Fibroblast of villous mesenchyme (primary cell): Measurements from ENCODE around the gene STYX. TPM values are rescaled to one million over a fixed set of nuclear protein-coding genes. Genes with fewer than 3 reads are reported as not detected.
A peak's percentile ranks its signal among the peaks of the same experiment; 100 is the strongest.

Source experiments
- DNase-seq: peaks from one replicate; pipeline ENCODE4 v3.0.0-alpha.2; 2010; ENCODE audit warnings: low read depth
- H3K4me3 ChIP-seq: 2 replicates; pipeline ENCODE4 v1.5.1; 2011; ENCODE audit warnings: low read depth, mild to moderate bottlenecking, low read length
- CTCF ChIP-seq: IDR thresholded peaks from 2 replicates; pipeline ENCODE4 v1.5.1; 2012; ENCODE audit warnings: low read depth, mild to moderate bottlenecking, low read length; ENCODE audit not compliant: insufficient read depth
- total RNA-seq: library from RNA; depleted of rRNA; stranded (reverse); fragments of >200 nt; gene quantifications from 2 replicates; pipeline ENCODE4 v1.2.3, GENCODE V29; 2012

The STYX gene
- total RNA-seq, 1 donor = 26.3 TPM

GRCh38 chr14:52786887-52787286, 56.9 kb downstream of the STYX start:
- H3K4me3 ChIP-seq = no peak overlapping the region
- DNase-seq = no peak
- no peak for TF ChIP-seq CTCF

GRCh38 chr14:52789118-52789517, 59.2 kb downstream of the STYX start:
- no peak for DNase-seq

GRCh38 chr14:52790011-52790755, 60.2 kb downstream of the STYX start:
- no peak for DNase-seq
- H3K4me3 ChIP-seq = peak overlapping the region; percentile 65
- TF ChIP-seq CTCF = no peak

More at GRCh38 chr14:52789118-52789517, 59.2 kb downstream of the STYX start:
- H3K4me3 ChIP-seq = peak overlapping the region; percentile 65
- no peak for TF ChIP-seq CTCF

- DNase-seq = no peak
- TF ChIP-seq CTCF = no peak
- H3K4me3 ChIP-seq = peak overlapping the region; percentile 65
Observed at GRCh38 chr14:52790756-52791222, 60.8 kb downstream of the STYX start.

GRCh38 chr14:52791223-52792096, 61.5 kb downstream of the STYX start, which contains the start of gene GNPNAT1:
Gene GNPNAT1 (minus strand): TSS chr14:52791607. CDS start chr14:52784650, 6,957 bp downstream.
- H3K4me3 ChIP-seq = peak within 1 kb of the TSS; percentile 65
- TF ChIP-seq CTCF = no peak
- peak; percentile 91 for DNase-seq

GRCh38 chr14:52792097-52792415, 62.1 kb downstream of the STYX start:
- DNase-seq = no peak
- TF ChIP-seq CTCF = no peak
- peak overlapping the region; percentile 58 for H3K4me3 ChIP-seq
